Stimulated activated CD8-positive, alpha-beta memory T cell treated with anti-CD3 and anti-CD28 coated beads, Interleukin-7, amount 100 ng/mL, for 48 hours (primary cell): Measurements from ENCODE around the gene CD6.

ENCODE experiments used
- DNase-seq, 2 donors: peaks; one replicate each; pipeline ENCODE4 v3.0.0-alpha.2; 2020; ENCODE audit warnings: low read depth in 1 of 2; ENCODE audit errors: extremely low read depth in 1 of 2

The CD6 gene

GRCh38 chr11:61007956-61008896 is 36.7 kb downstream of the CD6 start:
- no peak for DNase-seq

GRCh38 chr11:61008971-61009370 is 37.5 kb downstream of the CD6 start:
- no peak for DNase-seq

DNA sequence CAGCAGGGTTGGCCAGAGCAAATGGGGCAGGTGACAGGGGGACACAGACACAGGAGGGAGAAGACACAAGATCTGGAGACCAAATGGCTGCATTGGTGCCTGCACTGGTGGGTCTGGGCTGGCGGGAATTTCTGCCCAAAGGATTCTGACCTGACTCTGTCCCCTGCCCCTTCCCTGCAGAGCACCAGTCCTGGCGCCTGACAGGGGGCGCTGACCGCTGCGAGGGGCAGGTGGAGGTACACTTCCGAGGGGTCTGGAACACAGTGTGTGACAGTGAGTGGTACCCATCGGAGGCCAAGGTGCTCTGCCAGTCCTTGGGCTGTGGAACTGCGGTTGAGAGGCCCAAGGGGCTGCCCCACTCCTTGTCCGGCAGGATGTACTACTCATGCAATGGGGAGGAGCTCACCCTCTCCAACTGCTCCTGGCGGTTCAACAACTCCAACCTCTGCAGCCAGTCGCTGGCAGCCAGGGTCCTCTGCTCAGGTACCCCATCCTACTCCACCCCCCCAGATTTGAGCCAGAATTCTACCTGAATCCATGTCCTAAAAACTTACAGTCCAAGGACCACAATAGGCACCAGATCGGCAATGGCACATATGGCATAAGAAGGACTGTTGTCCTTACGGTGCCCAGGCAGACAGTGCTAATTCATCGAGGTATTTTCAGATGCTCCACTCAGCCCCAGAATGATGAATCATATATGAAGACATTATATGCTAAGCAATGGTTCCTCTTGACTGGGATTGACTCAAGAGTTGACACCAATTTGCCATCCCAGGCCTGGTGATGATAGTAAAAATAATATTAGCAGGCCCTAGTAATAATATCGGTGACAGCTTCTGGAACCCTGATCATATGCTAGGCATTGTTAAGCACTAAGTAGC is 38.2 kb downstream of the CD6 start:
- no peak for DNase-seq

DNA sequence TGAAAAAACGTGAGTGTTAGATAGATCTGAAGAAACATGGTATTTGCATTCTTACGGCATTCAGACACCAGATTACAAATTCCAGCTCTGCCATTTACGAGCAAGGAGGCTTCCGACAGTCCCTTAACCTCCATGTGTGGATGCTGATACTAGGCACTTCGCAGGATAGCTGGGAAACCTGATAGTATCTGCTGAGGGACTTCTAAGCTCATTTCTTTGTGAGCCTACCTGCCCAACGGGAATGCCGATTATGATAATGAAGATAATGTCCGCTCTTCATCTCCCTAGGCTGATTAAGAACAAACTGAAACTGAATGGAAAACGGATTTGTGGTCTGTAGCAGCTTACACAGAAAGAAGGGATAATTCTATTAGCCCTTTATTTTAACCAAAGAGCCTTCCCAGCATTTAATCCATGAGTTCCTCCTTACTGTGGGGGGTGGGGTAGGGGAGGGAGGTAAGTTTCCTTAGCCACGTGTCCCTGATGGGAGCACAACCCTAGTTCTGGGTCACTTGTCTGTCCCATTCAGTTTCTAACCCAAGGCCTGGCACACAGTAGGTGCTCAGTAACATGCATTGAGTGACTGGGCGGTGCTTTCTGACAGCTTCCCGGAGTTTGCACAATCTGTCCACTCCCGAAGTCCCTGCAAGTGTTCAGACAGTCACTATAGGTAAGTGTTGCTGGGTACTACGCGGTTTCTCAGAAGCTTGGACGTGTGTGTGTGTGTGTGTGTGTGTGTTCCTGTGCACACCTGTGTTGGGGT is 39.2 kb downstream of the CD6 start:
- no peak for DNase-seq

DNA sequence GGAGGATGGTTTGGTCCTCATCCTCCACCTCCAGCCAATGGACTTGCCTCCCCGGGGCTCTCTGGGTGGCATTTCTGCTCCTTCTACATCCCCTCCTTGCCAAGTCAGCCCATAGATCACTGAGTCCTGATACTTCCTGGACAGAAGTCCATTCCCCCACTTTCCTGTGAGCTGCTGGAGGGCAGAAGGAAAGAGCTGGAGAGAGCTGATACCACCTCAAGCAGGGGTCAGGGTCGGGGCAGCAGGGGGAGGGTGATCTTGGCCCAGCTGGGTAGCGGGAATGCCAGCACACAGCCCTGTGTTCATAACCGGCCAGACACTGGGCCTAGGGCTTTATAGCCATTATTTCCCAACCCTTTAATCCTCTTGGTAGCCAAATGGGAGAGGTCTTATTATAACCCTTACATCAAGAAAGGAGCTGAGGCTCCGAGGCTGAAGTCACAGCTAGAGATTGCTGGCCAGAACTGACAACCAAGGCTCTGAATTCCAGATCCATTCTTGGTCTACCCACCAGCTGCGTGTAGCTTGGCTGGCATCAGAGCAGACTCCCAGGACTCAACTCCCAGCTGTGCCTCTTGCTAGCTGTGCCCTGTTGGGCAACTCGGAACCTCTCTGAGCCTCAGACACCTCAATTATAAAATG is 39.9 kb downstream of the CD6 start:
- DNase-seq = no peak

DNA sequence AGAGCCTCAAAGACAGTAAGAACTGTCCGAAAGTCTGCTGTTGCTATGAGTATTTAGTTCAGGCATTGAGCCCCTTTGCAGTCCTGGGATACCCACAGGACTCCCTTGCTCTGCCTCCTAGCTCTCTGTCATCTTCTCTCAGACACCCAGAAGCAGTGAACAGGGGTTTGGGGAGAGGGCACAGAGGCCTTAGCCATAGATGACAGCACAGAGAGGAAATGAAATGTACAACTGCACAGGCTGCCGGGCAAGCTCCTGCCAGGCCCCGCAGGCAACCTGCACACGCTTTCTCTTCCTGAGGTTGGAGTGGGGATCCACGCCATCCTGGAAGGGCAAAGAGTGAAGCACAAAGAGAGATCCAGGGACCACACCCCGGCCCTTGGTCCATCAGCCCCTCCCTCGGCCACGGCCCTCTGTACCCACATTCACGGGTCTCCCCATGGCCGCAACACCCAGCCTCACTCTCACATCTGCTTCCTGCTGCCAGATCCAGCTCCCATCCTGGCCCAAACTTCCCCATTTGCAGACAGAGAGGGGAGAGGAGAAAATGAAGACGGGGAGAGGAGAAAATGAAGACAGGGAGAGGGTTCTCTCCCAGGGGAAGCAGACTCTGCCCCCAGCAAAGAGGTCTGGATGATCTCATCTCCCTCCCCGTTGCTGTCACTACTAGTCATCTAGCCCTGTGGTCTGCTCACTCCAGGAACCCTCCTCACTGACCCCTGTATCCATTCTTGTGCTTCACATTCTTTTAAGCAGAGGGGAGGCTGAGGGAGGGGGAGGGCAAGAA is 40.7 kb downstream of the CD6 start:
- no peak for DNase-seq

DNA sequence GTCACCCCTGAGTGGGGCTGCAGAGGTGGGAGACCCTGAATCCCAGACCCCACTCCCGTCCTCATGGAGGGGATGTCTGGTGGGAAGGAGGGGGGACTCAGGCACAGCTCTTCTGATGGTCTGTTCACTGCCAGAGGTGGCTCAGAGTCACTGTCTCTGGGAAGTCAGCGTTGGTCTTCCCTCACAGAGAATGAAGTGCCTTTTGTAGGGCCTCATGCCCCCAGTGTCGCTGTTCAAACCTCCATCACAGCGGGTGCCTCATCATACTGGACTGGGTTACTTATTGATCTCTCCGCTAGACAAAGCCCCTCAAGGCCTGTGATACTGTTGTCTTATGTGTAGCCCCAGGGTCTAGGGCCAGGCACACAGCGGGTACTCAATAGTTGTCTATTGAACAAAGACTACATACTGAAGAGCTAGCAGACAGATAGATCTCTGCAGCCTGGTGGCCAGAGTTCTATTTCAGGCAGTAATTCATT is 41.3 kb downstream of the CD6 start:
- no peak for DNase-seq

DNA sequence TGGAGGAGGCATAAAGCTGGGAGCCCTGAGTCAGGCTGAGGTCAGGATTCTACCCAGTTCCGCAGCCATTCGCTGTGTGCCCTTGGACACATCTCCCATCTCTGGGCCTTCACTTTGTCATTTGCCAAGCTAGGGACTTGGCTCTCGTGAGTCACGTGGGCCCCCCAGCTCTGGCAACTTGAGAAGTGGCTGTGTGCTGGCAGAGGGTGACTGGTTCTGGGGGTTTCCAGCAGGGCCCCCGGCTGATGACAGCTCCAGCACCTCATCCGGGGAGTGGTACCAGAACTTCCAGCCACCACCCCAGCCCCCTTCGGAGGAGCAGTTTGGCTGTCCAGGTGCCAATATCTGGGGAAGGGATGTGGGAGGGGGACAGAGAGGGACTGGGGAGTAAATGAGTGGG is 46.6 kb downstream of the CD6 start:
- DNase-seq = no peak

DNA sequence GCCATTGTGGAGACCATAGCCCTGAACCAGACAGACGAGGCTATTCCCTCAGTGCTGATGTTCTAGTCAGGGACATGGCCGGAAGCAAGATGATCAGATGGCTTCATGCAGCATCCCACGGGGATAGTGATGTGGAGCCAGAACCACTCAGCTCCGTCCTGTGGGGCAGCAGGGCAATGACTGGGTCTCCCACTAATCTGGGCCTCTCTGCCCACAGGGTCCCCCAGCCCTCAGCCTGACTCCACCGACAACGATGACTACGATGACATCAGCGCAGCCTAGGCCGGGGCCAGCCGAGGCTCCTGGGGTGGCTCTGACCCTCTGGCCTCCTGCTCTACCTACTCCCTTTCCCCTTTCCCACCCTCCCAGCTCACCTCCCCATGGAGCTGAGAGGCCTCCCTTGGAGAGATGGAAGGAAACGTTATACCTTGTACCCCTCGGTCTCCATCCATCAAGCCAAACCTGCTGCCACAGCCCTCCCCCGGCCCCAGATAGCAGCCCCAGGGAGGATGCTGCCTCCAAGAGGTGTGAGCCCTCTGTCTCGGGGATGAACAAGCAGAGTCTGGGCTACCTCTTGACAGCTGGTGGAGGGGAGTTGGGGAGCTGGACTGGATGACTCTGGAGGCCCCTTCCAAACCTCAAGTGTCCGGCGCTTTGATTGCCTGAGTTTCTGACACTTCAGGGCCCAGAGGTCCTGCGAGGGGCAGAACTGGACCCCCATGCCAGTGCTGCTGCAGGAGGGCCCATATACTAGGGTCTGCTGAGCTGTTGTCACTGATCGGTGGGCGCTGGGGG is 47.8 kb downstream of the CD6 start:
- DNase-seq = no peak

- DNase-seq = no peak
Measured at GRCh38 chr11:61019832-61020405, 48.4 kb downstream of the CD6 start.

GRCh38 chr11:61020551-61021235 is 49.2 kb downstream of the CD6 start:
- no peak for DNase-seq

- peak in 1 of 2 donors; percentile 75 for DNase-seq
Measured at GRCh38 chr11:61021661-61022212, 50.3 kb downstream of the CD6 start.

DNA sequence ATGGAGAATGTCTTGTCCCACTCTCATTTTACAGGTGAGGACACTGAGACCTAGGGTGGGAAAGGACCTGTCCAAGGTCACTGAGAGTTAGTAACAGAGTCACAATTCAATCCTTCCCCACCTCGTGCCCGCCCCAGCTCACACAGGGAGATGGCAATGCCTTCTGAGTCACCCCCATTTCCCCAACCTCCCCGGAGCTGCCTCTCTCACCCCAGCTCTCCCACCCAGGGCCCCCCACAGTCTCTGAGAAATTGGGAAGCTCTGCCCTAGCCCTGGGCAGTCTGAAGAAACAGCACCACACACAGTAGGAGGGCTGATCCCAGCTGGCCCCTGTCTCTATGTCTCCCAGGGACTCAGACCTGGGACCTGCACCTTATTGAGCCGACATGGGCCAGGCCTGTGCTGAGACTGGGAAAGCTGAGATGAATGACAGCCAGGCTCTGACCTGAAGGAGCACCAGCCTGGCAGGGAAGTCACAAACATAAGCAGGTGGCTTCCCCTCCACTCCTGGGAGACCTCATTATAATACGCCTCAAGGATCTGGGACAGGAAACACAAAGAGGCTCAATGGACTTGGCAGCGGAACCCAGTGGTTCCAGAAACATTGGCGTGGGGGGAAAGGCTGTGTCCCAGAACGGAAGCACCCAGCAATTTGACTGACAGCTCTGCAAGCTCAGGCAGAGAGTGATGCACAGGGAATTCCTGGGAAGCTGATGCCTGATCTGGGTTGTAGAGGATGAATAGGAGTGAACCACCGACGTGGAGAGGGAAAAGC is 51.0 kb downstream of the CD6 start:
- DNase-seq = no peak

- no peak for DNase-seq
Measured at GRCh38 chr11:61023086-61023965, 51.8 kb downstream of the CD6 start.

DNA sequence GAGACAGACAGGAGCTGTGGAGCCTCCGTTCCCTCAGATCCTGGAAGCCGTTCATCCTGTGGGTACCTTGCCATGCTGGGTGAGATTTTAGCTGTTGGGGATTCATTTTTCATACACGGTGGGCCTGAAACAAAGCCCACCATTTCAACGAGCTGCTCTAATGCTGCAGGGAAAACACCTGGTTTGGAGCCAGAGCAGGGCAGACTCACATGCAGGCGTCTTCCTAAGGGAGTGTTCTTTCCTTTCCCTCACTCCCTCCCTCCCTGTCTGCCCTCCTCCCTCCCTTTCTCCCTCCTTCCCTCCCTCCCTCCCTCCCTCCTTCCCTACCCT is 52.5 kb downstream of the CD6 start:
- DNase-seq = no peak
